HG02623 (cell line): Measurements from ENCODE around the gene ZSWIM1.
"Not testable (repeated sequence)": the region's sequence is repeated elsewhere in the genome, so short reads cannot be mapped to it uniquely, and the experiment has no call there.

ENCODE experiments used
- ATAC-seq: cut with Tn5 transposase; IDR thresholded peaks from one replicate; pipeline ENCODE4 v1.9.1; 2021; ENCODE audit warnings: moderate library complexity; ENCODE audit not compliant: unreplicated experiment

Gene ZSWIM1

GRCh38 chr20:45925821-45926506 lies 44.9 kb downstream of the ZSWIM1 start:
- no peak for ATAC-seq

DNA sequence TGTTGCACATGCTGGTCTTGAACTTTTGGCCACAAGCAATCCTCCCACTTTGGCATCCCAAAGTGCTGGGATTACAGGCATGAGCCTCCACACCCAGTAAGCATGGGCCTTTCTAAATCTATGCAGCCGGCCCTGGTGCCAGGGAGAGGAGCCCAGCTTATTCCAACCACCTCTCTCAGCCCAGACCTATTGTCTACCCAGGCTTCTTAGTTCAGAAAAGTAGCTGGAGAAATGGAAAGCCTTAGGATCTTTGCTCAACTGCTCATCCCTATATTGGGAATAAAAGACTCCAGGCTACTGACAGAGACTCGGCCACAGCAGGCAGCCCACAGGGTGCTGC lies 45.7 kb downstream of the ZSWIM1 start:
- no peak for ATAC-seq

GRCh38 chr20:45927071-45927878 lies 46.2 kb downstream of the ZSWIM1 start:
- ATAC-seq: no peak

DNA sequence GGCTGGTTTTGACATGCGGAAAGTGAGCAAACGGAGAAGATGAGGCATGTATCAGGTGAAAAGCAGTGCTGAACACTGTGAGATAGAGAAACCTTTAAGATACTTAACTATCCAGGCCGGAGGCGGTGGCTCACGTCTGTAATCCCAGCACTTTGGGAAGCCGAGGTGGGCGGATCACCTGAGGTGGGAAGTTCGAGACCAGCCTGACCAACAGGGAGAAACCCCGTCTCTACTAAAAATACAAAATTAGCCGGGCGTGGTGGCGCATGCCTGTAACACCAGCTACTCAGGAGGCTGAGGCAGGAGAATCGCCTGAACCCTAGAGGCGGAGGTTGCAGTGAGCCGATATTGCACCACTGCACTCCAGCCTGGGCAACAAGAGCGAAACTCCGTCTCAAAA lies 50.7 kb downstream of the ZSWIM1 start:
- not testable (repeated sequence) for ATAC-seq

DNA sequence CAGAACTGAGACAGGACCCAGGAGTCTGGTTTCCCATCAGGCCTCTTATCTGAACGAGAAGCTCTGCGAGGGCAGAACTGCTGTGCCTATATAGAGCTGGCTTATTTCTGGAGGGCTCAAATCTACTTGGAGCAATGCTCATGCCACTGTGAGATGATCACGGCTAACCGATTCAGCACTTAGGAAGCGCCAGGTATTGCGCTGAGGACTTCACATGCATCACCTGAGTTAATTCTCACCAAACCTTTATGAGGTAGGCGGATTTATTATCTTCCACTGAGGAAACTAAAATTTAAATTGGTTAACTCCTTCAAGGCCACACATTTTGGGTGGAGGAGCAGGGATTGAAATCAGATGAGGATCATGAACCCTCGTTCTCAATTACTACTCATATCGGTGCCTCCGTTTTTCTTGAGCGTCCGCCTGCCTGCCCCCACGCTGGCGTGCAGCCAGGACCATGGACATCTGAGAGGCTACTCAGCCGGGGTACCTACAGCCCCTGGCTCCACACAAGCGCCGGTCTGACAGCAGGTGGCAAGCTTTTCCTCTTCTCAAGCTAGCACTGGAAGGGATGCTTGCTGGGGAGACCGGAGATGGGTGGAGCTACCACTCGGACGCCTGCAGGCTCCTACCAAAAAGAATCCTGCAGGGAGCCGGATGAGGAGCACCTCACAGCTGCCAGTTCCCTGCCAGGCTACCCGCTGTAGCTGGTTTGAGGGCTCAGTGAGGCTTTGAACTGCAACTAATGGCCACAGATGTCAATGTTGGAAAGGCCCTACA lies 52.4 kb downstream of the ZSWIM1 start:
- ATAC-seq: no peak

- peak; percentile 8 for ATAC-seq
Measured at GRCh38 chr20:45934046-45934585, 53.1 kb downstream of the ZSWIM1 start.
